Stomach (tissue), 19 donors: Measurements from ENCODE around the gene ERH. TPM values are rescaled to one million over a fixed set of nuclear protein-coding genes. Genes with fewer than 3 reads are reported as not detected.

Experiments used
- DNase-seq, 2 donors: peaks; one replicate each; pipeline versions ENCODE4 v3.0.0 to v3.0.0-alpha.2; 2013 to 2019
- H3K27ac ChIP-seq, 5 donors: fragments of 200-600 bp in 4 of 5; sonication (generic) in 4 of 5; one replicate each; pipeline ENCODE4 v1.5.1; 2013 to 2019; ENCODE audit warnings: mild to moderate bottlenecking in 1 of 5, moderate library complexity in 1 of 5
- H3K27me3 ChIP-seq, 3 donors: fragments of 200-600 bp; sonication (generic); one replicate each; pipeline ENCODE4 v1.5.1; 2017 to 2019; ENCODE audit warnings: mixed run types in 1 of 3
- H3K36me3 ChIP-seq, 4 donors: fragments of 200-600 bp; sonication (generic); 1 replicate in 3 of 4; 2 replicates in 1 of 4; pipeline ENCODE4 v1.5.1; 2016 to 2019
- H3K4me1 ChIP-seq, 4 donors: fragments of 200-600 bp; sonication (generic); one replicate each; pipeline ENCODE4 v1.5.1; 2016 to 2019
- H3K4me3 ChIP-seq, 4 donors: fragments of 200-600 bp; sonication (generic) in 3 of 4; one replicate each; pipeline ENCODE4 v1.5.1; 2016 to 2019; ENCODE audit warnings: mild to moderate bottlenecking in 1 of 4
- H3K9me3 ChIP-seq, 4 donors: fragments of 200-600 bp; sonication (generic); one replicate each; pipeline ENCODE4 v1.5.1; 2016 to 2019
- CTCF ChIP-seq, 7 experiments: fragments of 450-650 bp in 4 of 7; fragments of 200-600 bp in 3 of 7; sonication (generic) in 3 of 7; IDR thresholded peaks; one replicate each; pipeline ENCODE4 v1.5.1; 2016 to 2019; ENCODE audit warnings: antibody characterized with exemption in 7 of 7, control low read depth in 2 of 7, mild to moderate bottlenecking in 1 of 7
- EP300 ChIP-seq: sonication (generic); formaldehyde crosslinking; IDR thresholded peaks from one replicate; pipeline ENCODE4 v1.6.1; 2017; ENCODE audit warnings: antibody characterized with exemption
- POLR2A ChIP-seq, 4 donors: fragments of 450-650 bp; IDR thresholded peaks; one replicate each; pipeline ENCODE4 v1.6.1; 2016; ENCODE audit warnings: antibody characterized with exemption in 4 of 4, control low read depth in 2 of 4, mild to moderate bottlenecking in 1 of 4, moderate library complexity in 1 of 4
- POLR2AphosphoS5 ChIP-seq, 3 donors: sonication (generic); formaldehyde crosslinking; IDR thresholded peaks; one replicate each; pipeline ENCODE4 v1.6.1; 2016; ENCODE audit warnings: antibody characterized with exemption in 3 of 3
- WGBS, 5 donors: extraction: QIAGEN DNeasy Blood & Tissue Kit in 3 of 5; methylation state at CpG; one replicate each; pipeline versions ENCODE4 v1.1.5 to v1.1.7; 2013 to 2018; 5-methylcytosine and 5-hydroxymethylcytosine counted together
- intact Hi-C: fragments of 100-400 bp; cut with DNase I; formaldehyde crosslinking; loops from one replicate; pipeline ENCODE4 v1.15.1; 2023; ENCODE audit warnings: low total_unique reads
- long read RNA-seq, 10 donors: transcript quantifications; one replicate each; lab custom pipeline, GENCODE V29; 2026
- polyA plus RNA-seq, 3 donors: library from polyadenylated mRNA; stranded (reverse); fragments of 200-250 nt; gene quantifications; one replicate each; pipeline ENCODE4 v1.2.3, GENCODE V29; 2013
- total RNA-seq, 5 donors: library from RNA; depleted of rRNA; stranded (reverse); fragments of >200 nt; gene quantifications; one replicate each; pipeline versions ENCODE4 v1.1.0 to v1.2.3, GENCODE V29; 2014 to 2016
- donor health status: healthy with polysubstance abuse.
- donor health status: Bipolar disorder and iron deficiency.
- donor health status: healthy.

Gene ERH
- total RNA-seq (100 to 1,000 TPM in 1 of 5 donors, 10 to 100 TPM in 4; 12.5 to 112 (median 34.6) TPM), polyA plus RNA-seq (100 to 1,000 TPM; 122 to 159 (median 128) TPM)
- long read RNA-seq, donor 1, transcript ERH-203 (4 exons, 1,124 nt), result major isoform, 37 of 40 reads
- long read RNA-seq, donor 1, partial matches to known transcripts, result 0 of 40 reads
- long read RNA-seq, donor 1, other reads (novel, unspliced or antisense), result 0 of 40 reads
- long read RNA-seq, donor 2, transcript ERH-203 (4 exons, 1,124 nt), result major isoform, 84 of 86 reads
- long read RNA-seq, donor 2, partial matches to known transcripts, result 0 of 86 reads
- long read RNA-seq, donor 2, other reads (novel, unspliced or antisense), result 0 of 86 reads
- long read RNA-seq, donor 3, transcript ERH-203 (4 exons, 1,124 nt), result major isoform, 69 of 71 reads
- long read RNA-seq, donor 3, partial matches to known transcripts, result 0 of 71 reads
- long read RNA-seq, donor 3, other reads (novel, unspliced or antisense), result 0 of 71 reads
- long read RNA-seq, donor 4, transcript ERH-203 (4 exons, 1,124 nt), result major isoform, 10 of 10 reads
- long read RNA-seq, donor 4, partial matches to known transcripts, result 0 of 10 reads
- long read RNA-seq, donor 4, other reads (novel, unspliced or antisense), result 0 of 10 reads
- long read RNA-seq, donor 5, transcript ERH-202 (3 exons, 586 nt), result minor isoform, 5 of 126 reads
- long read RNA-seq, donor 5, transcript ERH-203 (4 exons, 1,124 nt), result major isoform, 121 of 126 reads
- long read RNA-seq, donor 5, partial matches to known transcripts, result 0 of 126 reads
- long read RNA-seq, donor 5, other reads (novel, unspliced or antisense), result 0 of 126 reads
- long read RNA-seq, donor 6, transcript ERH-202 (3 exons, 586 nt), result minor isoform, 5 of 291 reads
- long read RNA-seq, donor 6, transcript ERH-203 (4 exons, 1,124 nt), result major isoform, 212 of 291 reads
- long read RNA-seq, donor 6, partial matches to known transcripts, result 73 of 291 reads
- long read RNA-seq, donor 6, other reads (novel, unspliced or antisense), result 0 of 291 reads
- long read RNA-seq, donor 7, transcript ERH-203 (4 exons, 1,124 nt), result major isoform, 121 of 133 reads
- long read RNA-seq, donor 7, transcript ERH-202 (3 exons, 586 nt), result minor isoform, 5 of 133 reads
- long read RNA-seq, donor 7, partial matches to known transcripts, result 7 of 133 reads
- long read RNA-seq, donor 7, other reads (novel, unspliced or antisense), result 0 of 133 reads
- long read RNA-seq, donor 8, transcript ERH-202 (3 exons, 586 nt), result minor isoform, 5 of 127 reads
- long read RNA-seq, donor 8, transcript ERH-203 (4 exons, 1,124 nt), result major isoform, 121 of 127 reads
- long read RNA-seq, donor 8, partial matches to known transcripts, result 0 of 127 reads
- long read RNA-seq, donor 8, other reads (novel, unspliced or antisense), result 0 of 127 reads
- long read RNA-seq, donor 9, transcript ERH-203 (4 exons, 1,124 nt), result major isoform, 142 of 151 reads
- long read RNA-seq, donor 9, partial matches to known transcripts, result 6 of 151 reads
- long read RNA-seq, donor 9, other reads (novel, unspliced or antisense), result 0 of 151 reads
- long read RNA-seq, donor 10, transcript ERH-203 (4 exons, 1,124 nt), result major isoform, 61 of 64 reads
- long read RNA-seq, donor 10, partial matches to known transcripts, result 0 of 64 reads
- long read RNA-seq, donor 10, other reads (novel, unspliced or antisense), result 0 of 64 reads

- Histone ChIP-seq H3K36me3 (peaks cover 20 to 32% (median 30%) of the 10 kb centered on the region in 4 donors), H3K27me3 (no peaks in the 10 kb centered on the region), H3K9me3 (no peaks in the 10 kb centered on the region), H3K27ac (peak within 1 kb of the TSS; percentile 76 to 93 (median 90)), H3K4me3 (peak within 1 kb of the TSS; percentile 80 to 93 (median 86)), H3K4me1 (peaks cover 38 to 77% (median 57%) of the 10 kb centered on the region in 4 donors)
- WGBS, 5 donors, result 0% methylated on average over 50 to 53 of the region's 53 CpGs
- DNase-seq, result peak; percentile 96 to 99
- no peak for TF ChIP-seq CTCF (IDR thresholded peaks at IDR 0.05)
- no peak for TF ChIP-seq POLR2A (IDR thresholded peaks at IDR 0.05)
- TF ChIP-seq EP300, result no peak
- peak; percentile 48 to 84 (median 77) for TF ChIP-seq POLR2AphosphoS5 (IDR thresholded peaks at IDR 0.05)
- intact Hi-C loops, result no loop called here
Observed at GRCh38 chr14:69398053-69398817, at the start of gene ERH, which contains the start of gene SLC39A9. TSS of gene ERH (minus strand) at chr14:69398299. CDS start at chr14:69398233, 66 bp downstream. TSS of gene SLC39A9 (plus strand) at chr14:69398692. CDS start at chr14:69399370, 678 bp downstream.

- no peaks in the 10 kb centered on the region for H3K4me1 ChIP-seq
- no peak for DNase-seq
- intact Hi-C loops, result no loop called here
- peaks cover 17 to 42% (median 40%) of the 10 kb centered on the region in 4 donors for H3K36me3 ChIP-seq
- TF ChIP-seq POLR2A (IDR thresholded peaks at IDR 0.05), result no peak
- TF ChIP-seq EP300, result no peak
- TF ChIP-seq CTCF (IDR thresholded peaks at IDR 0.05), result no peak
- TF ChIP-seq POLR2AphosphoS5 (IDR thresholded peaks at IDR 0.05), result no peak
- no peaks in the 10 kb centered on the region for H3K9me3 ChIP-seq
- WGBS, 5 donors, result 93 to 99% (median 97%) methylated on average over 5 of the region's 5 CpGs
- no peak overlapping the region for H3K4me3 ChIP-seq
- H3K27ac ChIP-seq, result no peak overlapping the region
- H3K27me3 ChIP-seq, result no peaks in the 10 kb centered on the region
Observed at GRCh38 chr14:69443296-69443805, 45.3 kb upstream of the ERH start.

- no peak overlapping the region for H3K27ac ChIP-seq
- no peak for DNase-seq
- TF ChIP-seq CTCF (IDR thresholded peaks at IDR 0.05), result no peak
- no peaks in the 10 kb centered on the region for H3K27me3 ChIP-seq
- intact Hi-C loops, result no loop called here
- no peaks in the 10 kb centered on the region for H3K9me3 ChIP-seq
- H3K4me1 ChIP-seq, result no peaks in the 10 kb centered on the region
- WGBS, 5 donors, result 86 to 94% (median 93%) methylated on average over 5 of the region's 5 CpGs
- peaks cover 17 to 38% (median 36%) of the 10 kb centered on the region in 4 donors for H3K36me3 ChIP-seq
- H3K4me3 ChIP-seq, result no peak overlapping the region
Observed at GRCh38 chr14:69441948-69442347, 43.8 kb upstream of the ERH start.
